Measurements from ENCODE around the gene RTF1.
"Not testable (repeated sequence)": the region's sequence is repeated elsewhere in the genome, so short reads cannot be mapped to it uniquely, and the experiment has no call there.

RTF1 gene

DNA sequence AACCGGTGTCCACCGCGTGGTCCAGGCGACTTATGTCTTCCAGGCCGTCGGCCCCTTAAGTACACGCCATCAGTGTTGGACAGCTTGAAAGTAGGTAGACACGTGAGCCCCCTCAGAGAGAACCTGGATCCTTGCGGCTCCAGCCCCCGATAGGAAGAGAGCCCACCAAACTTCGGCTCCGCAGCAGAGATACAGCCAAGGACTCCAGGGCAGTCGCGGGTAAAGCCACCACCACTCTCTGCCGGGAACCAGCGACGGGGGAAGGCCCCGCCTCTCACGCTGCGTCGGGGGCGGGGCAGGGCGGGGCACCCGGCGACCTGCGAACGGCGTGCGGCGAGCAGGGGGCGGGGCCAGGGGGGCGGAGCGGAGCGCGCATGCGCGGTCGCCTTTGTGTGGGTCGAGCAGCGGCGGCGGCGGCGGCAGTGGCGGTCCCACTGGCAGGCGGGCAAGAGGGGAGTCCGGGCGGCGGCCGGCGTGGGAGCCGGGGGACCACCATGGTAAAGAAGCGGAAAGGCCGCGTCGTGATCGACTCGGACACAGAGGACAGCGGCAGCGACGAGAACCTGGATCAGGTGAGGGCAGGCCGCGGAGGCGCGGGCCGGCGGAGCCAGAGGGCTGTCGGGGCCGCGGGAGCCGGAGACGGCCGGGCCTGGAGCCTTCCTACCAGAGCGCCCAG lies at the start of gene RTF1:
Gene RTF1, plus strand, starts transcription at position 354 of the 676 bp plus-strand sequence. Its CDS starts 21 bp downstream, at position 375.
- DNase-seq = peak; percentile 94 to 99 (median 99)

DNA sequence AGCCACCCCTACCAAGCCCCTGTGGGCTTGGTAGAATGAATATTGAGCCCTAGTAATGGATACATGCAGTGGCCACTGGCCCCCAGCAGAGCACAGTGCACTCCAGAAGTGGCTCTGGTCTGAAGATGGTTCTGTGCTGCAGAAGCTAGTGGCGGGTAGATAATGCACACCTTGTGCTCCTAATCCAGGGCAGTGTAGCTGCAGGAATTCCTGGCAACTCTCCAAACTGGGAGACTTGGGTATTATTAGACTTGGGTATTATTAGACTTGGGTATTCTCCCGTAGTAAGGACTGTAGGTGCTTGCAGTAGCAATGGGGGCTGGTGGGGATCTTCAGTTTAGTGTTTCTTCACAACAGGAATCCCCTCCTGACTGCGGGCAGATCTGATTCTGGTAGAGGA lies 49.5 kb upstream of the RTF1 start:
- no peak for DNase-seq

DNA sequence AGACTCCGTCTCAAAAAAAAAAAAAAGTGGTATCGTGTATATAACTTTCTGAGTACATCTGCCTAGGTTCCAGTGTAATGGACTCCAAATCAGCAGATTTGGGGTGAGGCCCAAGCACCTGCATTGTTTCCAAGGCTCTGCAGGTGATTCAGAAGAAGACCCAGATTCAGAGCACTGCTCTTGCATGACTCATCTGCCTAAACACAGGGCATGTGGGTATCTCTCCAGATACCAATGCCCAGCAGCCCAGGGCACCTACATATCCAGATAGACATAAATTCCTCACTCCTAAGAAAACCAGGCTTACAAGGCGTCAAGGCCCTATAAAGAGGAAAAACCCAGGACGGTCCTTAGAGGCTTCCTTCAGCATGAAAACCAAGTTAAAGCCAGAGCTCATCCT lies 38.9 kb upstream of the RTF1 start:
- no peak for DNase-seq

DNA sequence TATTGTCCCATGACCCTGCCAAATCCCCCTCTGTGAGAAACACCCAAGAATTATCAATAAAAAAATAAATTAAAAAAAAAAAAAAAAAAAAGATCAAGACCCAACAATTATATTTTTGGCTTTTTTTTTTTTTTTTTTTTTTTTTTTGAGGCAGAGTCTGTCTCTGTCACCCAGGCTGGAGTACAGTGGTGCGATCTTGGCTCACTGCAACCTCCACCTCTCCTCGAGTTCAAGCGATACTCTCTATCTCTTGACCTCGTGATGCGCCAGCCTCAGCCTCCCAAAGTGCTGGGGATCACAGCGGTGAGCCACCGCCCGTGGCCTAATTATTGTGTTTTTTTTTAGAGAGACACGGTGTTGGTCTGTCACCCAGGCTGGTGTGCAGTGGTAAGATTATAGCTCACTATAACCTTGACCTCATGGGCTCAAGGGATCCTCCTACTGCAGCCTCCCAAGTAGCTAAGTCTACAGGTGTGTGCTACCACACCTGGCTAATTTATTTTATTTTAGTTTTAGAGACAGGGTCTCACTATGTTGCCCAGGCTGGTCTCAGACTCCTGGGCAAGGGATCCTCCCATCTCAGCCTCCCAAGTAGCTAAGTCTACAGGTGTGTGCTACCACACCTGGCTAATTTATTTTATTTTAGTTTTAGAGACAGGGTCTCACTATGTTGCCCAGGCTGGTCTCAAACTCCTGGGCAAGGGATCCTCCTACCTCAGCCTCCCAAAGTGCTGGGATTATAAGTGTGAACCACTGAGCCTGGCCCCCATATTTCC lies 32.7 kb upstream of the RTF1 start:
- not testable (repeated sequence) for DNase-seq

DNA sequence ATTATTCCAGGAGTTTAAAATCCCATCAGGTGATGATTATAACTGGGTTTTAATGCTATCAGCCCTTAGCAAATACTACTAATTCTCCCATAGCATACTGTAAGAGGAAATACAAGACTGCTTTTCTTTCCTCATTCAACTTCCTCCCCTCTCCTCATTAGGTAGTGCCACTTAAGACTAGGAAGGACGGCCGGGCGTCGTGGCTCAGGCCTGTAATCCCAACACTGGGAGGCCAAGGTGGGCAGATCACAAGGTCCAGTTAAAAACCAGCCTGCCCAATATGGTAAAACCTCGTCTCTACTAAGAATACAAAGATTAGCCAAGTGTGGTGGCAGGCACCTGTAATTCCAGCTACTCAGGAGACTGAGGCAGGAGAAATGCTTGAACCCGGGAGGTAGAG lies 29.2 kb upstream of the RTF1 start:
- DNase-seq = no peak

DNA sequence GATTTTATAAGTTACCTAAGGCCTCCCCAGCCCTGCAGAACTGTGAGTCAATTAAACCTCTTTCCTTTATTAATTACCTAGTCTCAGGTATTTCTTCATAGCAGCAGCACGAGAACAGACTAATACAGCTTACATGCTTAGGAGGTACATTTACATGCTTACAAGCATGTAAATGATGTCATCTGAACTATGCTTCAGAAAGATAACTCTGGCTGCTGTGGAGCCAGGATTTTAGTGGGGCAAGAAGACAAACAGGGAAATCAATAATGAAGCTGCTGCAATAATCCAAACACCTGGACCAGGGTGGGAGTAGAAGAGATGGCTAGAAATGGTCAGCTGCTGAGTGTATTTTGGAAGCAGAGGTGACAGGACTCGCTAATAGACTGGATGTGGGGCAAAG lies 24.2 kb upstream of the RTF1 start:
- no peak for DNase-seq

DNA sequence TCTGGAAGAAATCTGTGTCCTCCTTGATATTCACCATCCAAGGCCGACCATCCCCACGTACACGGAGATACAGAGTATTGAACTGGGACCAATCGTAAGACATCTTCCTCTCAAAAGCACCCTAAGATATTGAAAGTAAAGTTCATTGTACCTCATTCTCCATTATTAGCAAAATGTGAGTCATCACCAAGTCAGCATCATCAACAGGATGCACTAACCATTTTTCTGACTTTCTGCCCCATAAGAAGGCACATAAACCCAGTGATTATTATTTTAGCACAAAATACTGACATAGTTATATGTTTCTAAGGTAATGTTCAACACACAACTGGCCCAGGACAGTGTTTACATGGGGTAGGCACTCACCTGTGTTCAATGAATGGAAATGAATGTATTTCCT lies 22.0 kb upstream of the RTF1 start:
- DNase-seq = no peak

DNA sequence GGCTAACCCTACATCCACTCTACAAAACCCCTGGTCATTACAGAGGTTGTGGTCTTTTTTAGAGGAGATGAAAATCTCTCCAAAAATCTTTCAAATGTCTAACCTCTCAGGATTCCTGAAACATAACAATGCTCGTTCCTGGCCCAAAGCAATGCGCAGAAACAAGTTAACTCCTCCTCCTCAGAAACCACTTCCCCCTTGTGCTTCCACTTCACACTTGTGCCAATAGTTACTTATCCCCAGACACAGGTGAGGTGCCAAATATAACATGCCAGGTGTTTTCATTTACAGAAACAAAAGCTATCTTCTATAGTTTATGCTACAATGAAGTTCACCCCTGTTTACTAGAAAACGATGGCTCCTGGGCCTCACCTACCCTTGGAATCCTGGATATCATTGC lies 20.8 kb upstream of the RTF1 start:
- no peak for DNase-seq

DNA sequence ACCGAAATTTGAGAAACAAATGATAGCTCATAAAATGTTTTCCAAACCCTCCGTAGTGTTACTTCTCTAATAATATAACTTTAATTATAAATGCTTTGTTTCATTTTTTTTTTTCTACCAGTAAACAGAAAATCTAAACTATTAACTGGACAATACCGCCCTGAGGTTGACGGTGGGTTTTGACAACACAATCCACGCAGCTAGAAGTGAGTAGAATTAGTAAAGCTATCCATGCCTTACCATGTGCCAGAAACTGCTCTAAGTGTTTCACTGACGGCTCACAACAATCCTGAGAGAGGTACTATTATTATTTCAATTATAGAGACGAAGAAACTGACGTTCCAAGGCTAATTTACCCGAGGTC lies 15.0 kb upstream of the RTF1 start:
- no peak for DNase-seq

DNA sequence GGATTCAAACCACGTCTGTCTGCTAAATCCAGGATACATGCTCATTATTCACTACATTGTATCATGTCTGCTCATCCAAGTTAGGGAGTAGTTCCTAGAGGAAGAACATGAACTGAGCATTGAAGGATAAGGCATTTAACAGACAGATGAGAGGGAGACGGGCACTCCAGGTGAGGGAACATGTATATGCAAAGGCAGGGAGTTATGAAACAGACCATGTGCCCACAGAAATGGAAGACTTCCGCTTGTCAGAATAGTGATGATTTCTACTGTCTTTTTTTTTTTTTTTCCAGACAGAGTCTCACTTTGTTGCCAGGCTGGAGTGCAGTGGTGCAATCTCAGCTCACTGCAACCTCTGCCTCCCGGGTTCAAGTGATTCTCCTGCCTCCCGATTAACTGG lies 9.6 kb upstream of the RTF1 start:
- no peak for DNase-seq

DNA sequence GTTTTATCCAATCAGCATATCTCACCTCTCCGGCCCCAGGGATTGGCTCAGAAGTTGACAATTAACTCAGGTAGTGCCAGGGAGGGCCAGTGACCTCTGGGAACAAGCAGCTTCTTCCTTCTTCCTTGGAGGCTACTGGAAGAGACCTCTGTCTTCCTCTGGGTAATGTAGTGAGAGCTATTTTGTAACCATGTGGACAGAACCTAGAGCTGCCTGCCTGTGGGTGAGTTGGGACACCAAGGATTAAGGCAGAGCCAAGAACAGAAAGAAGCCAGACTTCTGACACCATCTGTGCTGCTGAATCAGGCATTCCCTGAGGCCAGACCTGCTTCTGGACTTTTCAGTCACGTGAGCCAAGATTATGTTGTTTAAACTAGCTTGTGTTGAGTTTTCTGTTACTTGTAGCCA lies 8.7 kb upstream of the RTF1 start:
- peak; percentile 16 to 34 (median 25) for DNase-seq

DNA sequence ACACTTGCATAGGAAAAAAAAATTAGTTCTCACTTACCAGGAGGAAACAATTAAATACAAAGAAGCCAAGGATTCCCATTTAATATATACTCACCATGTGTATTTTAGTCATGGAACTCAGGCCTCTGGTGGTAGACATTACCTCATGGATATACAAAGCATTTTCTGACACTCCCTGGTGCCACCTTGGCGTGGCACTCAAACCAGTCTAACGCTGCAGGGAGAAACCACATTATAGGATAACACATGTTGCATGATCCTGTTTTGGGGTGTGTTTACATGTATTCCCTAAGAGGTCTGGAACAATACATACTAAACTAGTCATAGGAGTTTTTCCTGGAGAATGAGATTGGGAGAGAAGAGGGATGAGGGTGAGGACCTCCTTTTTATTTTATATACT lies 5.9 kb upstream of the RTF1 start:
- DNase-seq = no peak

DNA sequence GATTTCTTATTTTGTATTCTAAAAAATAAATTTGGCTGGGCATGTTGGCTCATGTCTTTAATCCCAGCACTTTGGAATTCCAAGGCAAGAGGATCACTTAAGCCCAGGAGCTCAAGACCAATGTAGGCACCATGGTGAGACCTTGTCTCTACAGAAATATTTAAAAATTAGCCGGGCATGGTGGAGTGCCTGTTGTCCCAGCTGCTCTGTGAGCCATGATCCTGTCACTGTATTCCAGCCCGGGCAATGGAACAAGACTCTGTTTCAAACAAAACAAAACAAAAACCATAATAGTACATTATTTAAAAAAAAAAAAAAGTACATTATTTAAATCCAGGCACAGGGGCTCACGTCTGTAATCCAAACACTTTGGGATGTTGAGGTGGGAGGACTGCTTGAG lies 5.5 kb upstream of the RTF1 start:
- no peak for DNase-seq

DNA sequence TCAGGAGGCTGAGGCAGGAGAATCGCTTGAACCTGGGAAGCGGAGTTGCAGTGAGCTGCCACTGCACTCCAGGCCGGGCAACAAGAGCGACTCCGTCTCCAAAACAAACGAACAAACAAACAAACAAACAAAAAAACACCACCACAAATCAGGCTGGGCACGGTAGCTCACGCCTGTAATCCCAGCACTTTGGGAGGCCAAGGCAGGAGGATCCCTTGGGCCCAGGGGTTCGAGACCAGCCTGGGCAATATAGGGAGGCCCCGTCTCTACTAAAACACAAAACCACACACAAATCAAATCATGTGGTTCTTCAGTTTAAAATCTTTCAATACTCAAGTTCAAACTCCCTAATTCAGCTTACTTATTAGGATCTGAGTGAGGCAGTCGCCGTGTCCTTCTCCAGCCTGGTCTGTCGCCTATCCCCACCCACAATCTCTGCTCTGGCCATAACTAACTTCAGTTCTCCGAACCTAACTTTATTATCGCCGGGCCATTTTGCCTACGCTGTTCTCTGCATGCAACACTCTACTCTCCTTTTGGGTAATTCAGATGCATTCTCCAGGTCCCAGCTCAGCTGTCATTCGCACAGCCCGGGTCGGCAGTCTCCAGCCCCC lies 660 bp upstream of the RTF1 start:
- DNase-seq = no peak

DNA sequence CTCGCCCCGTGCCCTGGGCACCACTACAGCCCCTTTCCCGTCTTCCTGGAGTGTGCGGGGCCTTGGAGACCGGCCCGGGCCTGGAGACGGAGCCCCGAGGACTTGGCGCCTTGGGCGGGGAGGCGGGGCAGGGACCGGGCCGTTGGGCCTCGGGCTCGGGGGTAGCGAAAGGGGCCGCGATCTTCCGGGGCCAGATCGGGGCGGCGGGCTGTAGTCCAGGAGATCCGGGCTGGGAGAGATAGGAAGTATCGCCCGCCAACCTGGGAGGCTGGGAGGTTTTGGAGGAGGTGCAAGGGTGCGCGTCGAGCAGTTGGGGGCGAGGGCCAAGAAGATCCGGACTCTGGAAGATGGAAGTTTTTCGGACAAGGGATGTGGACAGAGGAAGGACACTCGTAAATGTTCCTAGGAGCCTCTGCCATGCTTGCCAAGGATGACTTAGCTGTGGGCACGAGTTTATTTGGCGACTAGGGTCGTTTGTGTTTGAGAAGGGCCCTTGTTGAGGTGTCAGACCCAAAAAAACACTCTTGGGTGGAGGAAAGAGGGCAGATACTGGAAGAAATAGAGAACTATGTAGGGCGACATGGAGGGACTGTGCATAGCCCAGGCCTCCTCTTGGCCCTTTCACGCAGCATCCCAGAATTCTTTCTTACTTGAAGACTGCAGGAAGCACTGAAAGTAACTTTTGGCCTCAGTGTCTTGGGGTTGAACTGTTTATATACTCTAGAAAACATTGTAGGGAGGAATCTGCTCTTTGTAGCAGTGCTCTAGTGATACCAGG lies 712 bp downstream of the RTF1 start:
- DNase-seq = peak; percentile 43 to 74 (median 51)

DNA sequence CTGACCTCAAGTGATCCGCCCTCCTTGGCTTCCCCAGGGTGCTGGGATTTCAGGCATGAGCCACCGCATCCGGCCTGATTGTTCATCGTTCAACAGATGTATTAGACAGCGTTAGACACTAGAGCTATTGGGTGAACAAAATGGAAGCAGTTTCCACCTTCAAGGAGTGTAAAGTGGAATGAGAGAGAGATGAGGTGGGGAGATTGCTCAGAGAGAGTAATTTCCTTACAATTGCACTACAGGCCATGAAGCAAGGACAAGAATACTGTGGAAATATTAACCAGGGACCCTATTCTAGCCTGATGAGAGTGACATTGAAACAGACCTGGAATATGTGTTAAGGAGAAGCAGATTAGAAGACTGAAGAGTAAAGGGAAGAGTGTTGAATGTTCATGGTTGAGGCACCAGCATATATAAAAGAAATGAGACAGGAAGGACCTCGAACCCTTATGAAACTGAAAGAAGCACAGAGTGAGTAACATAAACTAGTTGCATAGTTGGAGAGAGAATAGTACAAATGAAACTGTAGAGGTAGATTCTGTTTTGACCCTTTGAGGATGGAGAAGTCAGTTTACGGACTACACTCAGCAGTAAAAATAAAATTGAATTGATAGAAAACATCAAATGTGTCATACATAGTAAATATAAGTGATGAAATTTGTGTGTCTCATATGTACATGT lies 7.2 kb downstream of the RTF1 start:
- no peak for DNase-seq

DNA sequence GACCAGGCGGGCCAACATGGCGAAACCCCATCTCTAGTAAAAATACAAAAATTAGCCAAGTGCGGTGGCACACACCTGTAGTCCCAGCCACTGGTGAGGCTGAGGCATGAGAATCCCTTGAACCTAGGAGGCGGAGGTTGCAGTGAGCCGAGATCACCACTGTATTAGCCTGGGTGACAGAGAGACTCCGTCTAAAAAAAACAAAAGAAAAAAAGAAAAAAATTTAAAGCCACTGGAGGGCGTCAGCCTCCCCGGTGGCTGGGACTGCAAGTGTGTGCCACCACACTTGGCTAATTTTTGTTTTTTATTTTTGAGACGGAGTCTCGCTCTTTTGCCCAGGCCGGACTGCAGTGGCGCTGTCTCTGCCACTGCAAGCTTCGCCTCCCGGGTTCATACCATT lies 7.9 kb downstream of the RTF1 start:
- no peak for DNase-seq

DNA sequence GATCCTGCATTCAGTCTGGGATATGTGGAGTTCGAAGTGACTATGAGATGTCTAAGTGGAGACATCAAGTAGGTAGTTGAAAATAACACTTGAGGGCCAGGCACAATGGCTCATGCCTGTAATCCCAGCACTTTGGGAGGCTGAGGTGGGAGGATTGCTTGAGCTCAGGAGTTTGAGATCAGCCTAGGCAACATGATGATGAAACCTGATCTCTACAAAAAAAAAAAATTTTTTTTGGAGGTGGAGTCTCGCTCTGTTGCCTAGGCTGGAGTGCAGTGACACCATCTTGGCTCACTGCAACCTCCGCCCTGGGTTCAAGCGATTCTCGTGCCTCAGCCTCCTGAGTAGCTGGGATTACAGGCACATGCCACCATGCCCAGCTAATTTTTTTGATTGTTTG lies 9.0 kb downstream of the RTF1 start:
- DNase-seq = not testable (repeated sequence)

DNA sequence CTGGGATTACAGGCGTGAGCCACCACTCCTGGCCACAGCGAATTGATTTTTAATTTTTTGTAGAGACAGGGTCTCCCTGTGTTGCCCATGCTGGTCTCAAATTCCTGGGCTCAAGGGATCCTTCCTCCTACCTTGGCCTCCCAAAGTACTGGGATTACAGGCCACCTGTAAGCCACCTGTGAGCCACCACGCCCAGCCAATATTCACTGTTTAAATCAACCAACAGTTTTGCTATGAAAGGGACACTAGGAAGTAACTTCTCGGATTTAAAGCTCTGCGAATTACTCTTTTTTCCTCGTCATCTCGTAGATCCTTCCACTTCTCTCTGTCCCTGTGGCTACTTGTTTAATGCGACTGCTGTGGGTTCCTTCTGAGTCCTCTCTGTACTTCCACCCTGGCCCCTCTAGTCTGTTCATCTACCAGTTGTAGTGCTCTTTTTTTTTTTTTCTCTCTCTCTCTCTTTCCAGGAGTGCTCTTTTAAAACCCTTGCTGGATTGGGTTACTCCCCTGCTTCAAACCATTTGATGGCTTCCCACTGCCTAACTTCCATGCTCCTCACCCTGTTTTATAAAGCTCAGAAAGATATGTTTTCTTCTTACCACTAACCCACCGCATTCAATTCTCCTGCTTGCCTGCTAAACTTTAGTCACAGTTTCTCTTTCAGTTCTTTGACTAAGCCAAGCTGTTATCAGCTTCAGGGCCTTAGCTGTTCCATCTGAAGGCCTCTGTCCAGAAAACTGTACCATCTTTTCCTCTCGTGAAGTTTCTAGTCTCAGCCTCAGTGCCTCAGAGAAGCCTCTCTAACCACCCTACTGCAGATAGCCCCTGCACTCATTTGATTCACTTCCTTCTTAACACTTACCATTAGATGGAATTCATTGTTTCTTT lies 12.4 kb downstream of the RTF1 start:
- DNase-seq = no peak

DNA sequence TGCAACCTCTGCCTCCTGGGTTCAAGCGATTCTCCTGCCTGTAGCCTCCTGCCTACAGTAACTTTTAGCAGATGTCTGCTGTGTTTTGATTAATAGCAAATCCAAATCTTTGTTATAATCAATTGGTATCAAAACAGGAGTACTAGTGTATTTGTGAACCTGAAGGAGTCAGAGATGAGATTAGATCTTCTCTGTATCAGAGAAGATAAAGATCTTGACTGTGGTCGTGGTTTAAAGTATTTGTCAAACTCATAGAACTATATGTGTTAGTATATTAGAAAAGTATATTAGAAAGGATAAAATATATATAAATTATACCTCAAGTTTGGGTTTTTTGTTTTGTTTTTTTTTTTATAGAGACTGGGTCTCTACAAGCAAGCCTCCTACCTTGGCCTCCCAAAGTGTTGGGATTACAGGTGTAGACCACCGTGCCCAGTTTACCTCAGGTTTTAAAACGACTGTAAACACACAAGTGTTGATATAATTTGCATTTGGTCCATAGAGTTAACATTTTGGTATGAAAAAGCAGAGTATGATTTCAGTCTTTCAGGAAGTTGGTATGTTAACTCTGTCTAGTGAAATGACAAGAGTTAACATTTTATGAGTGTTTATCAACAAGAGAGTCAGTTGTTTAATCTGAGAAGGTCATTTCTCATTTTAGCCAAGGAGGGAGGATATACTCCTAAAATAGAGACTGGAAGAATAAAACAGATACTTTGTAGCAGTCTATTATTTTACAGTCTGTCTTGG lies 18.3 kb downstream of the RTF1 start:
- DNase-seq = no peak

DNA sequence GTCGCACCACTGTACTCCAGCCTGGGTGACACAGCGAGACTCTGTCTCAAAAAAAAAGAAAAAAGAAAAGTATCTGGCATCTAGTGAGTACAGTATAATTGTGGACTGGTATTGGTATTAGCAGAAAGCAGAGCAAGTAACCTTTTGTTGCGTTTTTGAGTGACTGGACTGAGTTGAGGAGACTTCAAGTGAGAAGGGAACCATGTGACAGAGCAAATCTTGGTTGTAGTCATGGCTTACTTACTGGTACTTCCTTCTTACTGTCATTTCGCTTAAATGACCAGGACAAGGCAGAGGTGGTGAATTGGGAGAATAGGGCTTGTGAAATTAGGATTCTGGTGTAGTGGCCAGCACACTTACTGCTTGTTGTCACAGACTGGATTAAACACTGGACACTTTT lies 20.6 kb downstream of the RTF1 start:
- DNase-seq = peak in 1 of 3 donors; percentile 36
